Measurements from ENCODE around the gene CASKIN1.
"Not testable (repeated sequence)": the region's sequence is repeated elsewhere in the genome, so short reads cannot be mapped to it uniquely, and the experiment has no call there.

The CASKIN1 gene

DNA sequence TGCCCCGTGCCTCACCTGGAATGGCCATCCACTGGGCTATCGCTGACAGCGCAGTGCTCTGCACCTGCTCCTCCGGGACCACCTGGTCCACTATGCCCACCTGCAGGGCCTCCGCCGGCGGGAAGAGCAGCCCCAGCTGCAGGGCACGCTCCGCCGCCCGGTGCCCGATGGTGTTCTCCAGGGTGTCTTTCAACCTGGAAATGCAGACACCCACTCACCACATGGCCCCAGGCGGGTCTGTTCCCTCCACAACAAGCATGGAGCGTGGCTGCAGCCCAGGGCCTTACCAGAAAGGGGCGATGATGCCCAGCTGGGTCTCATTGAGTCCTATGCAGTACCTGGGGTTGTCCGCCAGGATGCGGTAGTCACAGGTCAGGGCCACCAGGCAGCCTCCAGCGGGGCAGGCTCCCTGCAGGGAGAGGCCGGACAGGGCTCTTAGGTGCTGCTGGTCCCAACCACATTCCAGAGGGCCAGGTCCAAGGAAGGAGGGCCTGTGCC is 46.7 kb upstream of the CASKIN1 start:
- H3K18ac ChIP-seq (ENCODE audit: low read length): no peak overlapping the region
- no peak overlapping the region for H2AFZ ChIP-seq (ENCODE audit: insufficient read depth, low read length, poor library complexity)
- no peak overlapping the region for H3K4me2 ChIP-seq (ENCODE audit: low read length)
- WGBS (ENCODE audit: extremely low coverage, insufficient coverage, insufficient read length): no CpG with 5 or more reads among the region's 19 CpGs
- H2BK120ac ChIP-seq (ENCODE audit: insufficient read depth, low read length, poor library complexity): no peak overlapping the region
- no peak overlapping the region for H3K14ac ChIP-seq (ENCODE audit: low read length)
- H3K23ac ChIP-seq (ENCODE audit: low read length): no peak overlapping the region
- no peaks in the 10 kb centered on the region for H3K79me1 ChIP-seq (ENCODE audit: low read length)
- H4K12ac ChIP-seq (ENCODE audit: low read depth, low read length): no peak overlapping the region
- no peak overlapping the region for H3K4me3 ChIP-seq (ENCODE audit: low read depth, low read length)
- no peak for DNase-seq
- no peak overlapping the region for H2BK5ac ChIP-seq (ENCODE audit: low read depth, low read length, poor library complexity)
- no peaks in the 10 kb centered on the region for H3K79me2 ChIP-seq (ENCODE audit: control insufficient read depth, insufficient read depth, low read length, poor library complexity)
- H4K91ac ChIP-seq (ENCODE audit: low read depth, low read length): no peak overlapping the region
- H3K27ac ChIP-seq (ENCODE audit: low read depth, low read length): no peak overlapping the region
- H2AK5ac ChIP-seq (ENCODE audit: low read length): no peak overlapping the region
- H3K9ac ChIP-seq (ENCODE audit: low read length): no peak overlapping the region
- no peaks in the 10 kb centered on the region for H3K9me3 ChIP-seq (ENCODE audit: insufficient read depth, low read depth, low read length)
- no peak overlapping the region for H4K8ac ChIP-seq (ENCODE audit: low read depth, low read length)
- peaks cover 4% of the 10 kb centered on the region for H3K27me3 ChIP-seq (ENCODE audit: insufficient read depth, low read length)
- H3K36me3 ChIP-seq (ENCODE audit: control insufficient read depth in 1 of 2, insufficient read depth in 2 of 2, low read length in 2 of 2): peaks cover 56 to 57% of the 10 kb centered on the region in 2 experiments
- no peak overlapping the region for H3K4ac ChIP-seq (ENCODE audit: low read depth, low read length)
- no peak overlapping the region for H2BK12ac ChIP-seq (ENCODE audit: low read length)
- H3K4me1 ChIP-seq (ENCODE audit: control insufficient read depth in 1 of 2, insufficient read depth in 2 of 2, low read length in 2 of 2): no peaks in the 10 kb centered on the region

DNA sequence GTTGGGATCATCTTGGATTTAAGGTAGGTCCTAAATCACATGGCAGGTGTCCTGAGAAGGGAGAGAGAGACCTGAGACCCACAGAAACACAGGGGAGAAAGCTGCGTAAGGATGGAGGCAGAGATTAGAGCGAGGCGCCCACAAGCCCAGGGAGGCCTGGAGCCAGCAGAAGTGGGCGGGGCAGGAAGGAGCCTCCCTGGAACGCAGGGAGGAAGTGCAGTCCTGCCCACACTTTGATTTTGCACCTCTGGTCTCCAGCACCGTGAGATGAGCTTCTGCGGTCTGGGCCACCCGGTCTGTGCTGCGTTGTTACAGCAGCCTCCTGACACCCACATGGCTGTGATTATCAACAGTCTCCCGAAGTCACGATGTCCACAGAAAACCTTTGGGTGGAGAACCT is 46.2 kb upstream of the CASKIN1 start:
- no peak overlapping the region for H3K4me3 ChIP-seq (ENCODE audit: low read depth, low read length)
- H3K4ac ChIP-seq (ENCODE audit: low read depth, low read length): no peak overlapping the region
- H3K23ac ChIP-seq (ENCODE audit: low read length): no peak overlapping the region
- H3K36me3 ChIP-seq (ENCODE audit: control insufficient read depth in 1 of 2, insufficient read depth in 2 of 2, low read length in 2 of 2): peaks cover 56 to 57% of the 10 kb centered on the region in 2 experiments
- H3K9ac ChIP-seq (ENCODE audit: low read length): no peak overlapping the region
- no peak overlapping the region for H2BK5ac ChIP-seq (ENCODE audit: low read depth, low read length, poor library complexity)
- H3K27me3 ChIP-seq (ENCODE audit: insufficient read depth, low read length): peaks cover 8% of the 10 kb centered on the region
- no peaks in the 10 kb centered on the region for H3K9me3 ChIP-seq (ENCODE audit: insufficient read depth, low read depth, low read length)
- no peak overlapping the region for H3K14ac ChIP-seq (ENCODE audit: low read length)
- H2BK120ac ChIP-seq (ENCODE audit: insufficient read depth, low read length, poor library complexity): no peak overlapping the region
- no peak overlapping the region for H2BK12ac ChIP-seq (ENCODE audit: low read length)
- no peaks in the 10 kb centered on the region for H3K4me1 ChIP-seq (ENCODE audit: control insufficient read depth in 1 of 2, insufficient read depth in 2 of 2, low read length in 2 of 2)
- H3K79me1 ChIP-seq (ENCODE audit: low read length): no peaks in the 10 kb centered on the region
- H4K12ac ChIP-seq (ENCODE audit: low read depth, low read length): no peak overlapping the region
- H3K27ac ChIP-seq (ENCODE audit: low read depth, low read length): no peak overlapping the region
- H4K8ac ChIP-seq (ENCODE audit: low read depth, low read length): no peak overlapping the region
- WGBS (ENCODE audit: extremely low coverage, insufficient coverage, insufficient read length): no CpG with 5 or more reads among the region's 11 CpGs
- no peak for DNase-seq
- no peak overlapping the region for H2AFZ ChIP-seq (ENCODE audit: insufficient read depth, low read length, poor library complexity)
- H3K79me2 ChIP-seq (ENCODE audit: control insufficient read depth, insufficient read depth, low read length, poor library complexity): no peaks in the 10 kb centered on the region
- H3K18ac ChIP-seq (ENCODE audit: low read length): no peak overlapping the region
- H2AK5ac ChIP-seq (ENCODE audit: low read length): no peak overlapping the region
- H3K4me2 ChIP-seq (ENCODE audit: low read length): no peak overlapping the region
- no peak overlapping the region for H4K91ac ChIP-seq (ENCODE audit: low read depth, low read length)

DNA sequence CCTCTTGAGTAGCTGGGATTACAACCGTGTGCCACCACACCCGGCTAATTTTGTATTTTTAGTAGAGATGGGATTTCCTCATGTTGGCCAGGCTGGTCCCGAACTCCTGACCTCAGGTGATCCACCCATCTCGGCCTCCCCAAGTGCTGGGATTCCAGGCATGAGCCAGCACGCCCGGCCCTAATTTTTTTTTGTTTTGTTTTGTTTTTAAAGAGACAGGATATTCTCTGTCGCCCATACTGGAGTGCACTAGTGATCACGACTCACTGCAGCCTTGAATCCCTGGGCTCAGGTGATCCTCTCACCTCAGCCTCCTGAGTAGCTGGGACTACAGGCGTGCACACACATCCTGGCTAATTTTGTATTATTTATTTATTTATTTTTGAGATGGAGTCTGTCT is 43.9 kb upstream of the CASKIN1 start:
- not testable (repeated sequence) for H4K12ac ChIP-seq (ENCODE audit: low read depth, low read length)

DNA sequence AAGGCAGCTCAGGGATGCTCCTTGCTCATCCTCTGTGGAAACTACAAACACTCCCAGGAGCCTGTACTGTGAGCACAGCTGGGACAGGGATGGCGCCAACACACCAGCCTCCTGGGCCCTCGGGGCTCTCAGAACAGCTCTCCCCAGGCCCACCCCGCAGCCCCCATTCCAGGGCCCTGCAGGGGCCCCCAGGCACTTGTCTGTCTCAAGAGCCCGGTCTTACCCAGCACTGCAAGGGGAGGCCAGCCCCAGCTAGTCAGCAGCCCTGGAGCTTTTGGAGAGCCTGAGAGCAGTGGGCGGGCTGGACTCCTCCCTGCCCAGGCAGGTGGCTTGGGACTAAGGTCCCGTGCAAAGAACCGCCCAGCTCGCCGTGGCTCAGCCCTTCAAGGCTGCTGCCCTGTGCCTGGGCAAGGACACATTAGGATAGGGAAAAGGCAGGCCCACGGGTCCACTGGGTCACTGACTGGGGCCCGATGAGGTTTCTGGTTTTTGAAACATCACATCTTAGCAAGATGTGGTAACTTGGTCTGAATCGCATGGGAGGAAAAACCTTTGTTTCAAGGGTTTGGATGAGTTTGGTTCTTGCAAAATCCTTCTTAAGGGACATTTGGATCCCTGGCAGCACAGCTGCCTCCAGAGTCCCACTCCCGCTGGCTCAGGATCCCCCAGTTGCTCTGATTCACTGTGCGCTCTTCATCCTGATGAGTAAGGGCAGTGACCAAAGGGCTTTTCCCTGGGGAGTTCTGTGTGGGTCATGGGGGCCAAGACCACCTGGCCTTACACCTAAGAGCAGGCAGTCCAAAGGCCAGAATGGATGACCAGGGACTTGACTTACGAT is 42.7 kb upstream of the CASKIN1 start:
- H4K8ac ChIP-seq (ENCODE audit: low read depth, low read length): no peak overlapping the region
- no peak overlapping the region for H4K12ac ChIP-seq (ENCODE audit: low read depth, low read length)
- H3K4me3 ChIP-seq (ENCODE audit: low read depth, low read length): no peak overlapping the region
- no peak overlapping the region for H4K91ac ChIP-seq (ENCODE audit: low read depth, low read length)
- no CpG with 5 or more reads among the region's 15 CpGs for WGBS (ENCODE audit: extremely low coverage, insufficient coverage, insufficient read length)
- no peaks in the 10 kb centered on the region for H3K79me1 ChIP-seq (ENCODE audit: low read length)
- H3K4ac ChIP-seq (ENCODE audit: low read depth, low read length): no peak overlapping the region
- H3K36me3 ChIP-seq (ENCODE audit: control insufficient read depth in 1 of 2, insufficient read depth in 2 of 2, low read length in 2 of 2): peaks cover 47% of the 10 kb centered on the region in 2 experiments
- H3K79me2 ChIP-seq (ENCODE audit: control insufficient read depth, insufficient read depth, low read length, poor library complexity): no peaks in the 10 kb centered on the region
- H3K18ac ChIP-seq (ENCODE audit: low read length): no peak overlapping the region
- no peak overlapping the region for H2AFZ ChIP-seq (ENCODE audit: insufficient read depth, low read length, poor library complexity)
- H3K4me1 ChIP-seq (ENCODE audit: control insufficient read depth in 1 of 2, insufficient read depth in 2 of 2, low read length in 2 of 2): peaks cover 13 to 14% of the 10 kb centered on the region in 2 experiments
- H3K9me3 ChIP-seq (ENCODE audit: insufficient read depth, low read depth, low read length): peaks cover 4% of the 10 kb centered on the region
- H3K27me3 ChIP-seq (ENCODE audit: insufficient read depth, low read length): peaks cover 21% of the 10 kb centered on the region
- no peak overlapping the region for H3K9ac ChIP-seq (ENCODE audit: low read length)
- no peak overlapping the region for H3K14ac ChIP-seq (ENCODE audit: low read length)
- no peak overlapping the region for H3K23ac ChIP-seq (ENCODE audit: low read length)
- no peak overlapping the region for H3K4me2 ChIP-seq (ENCODE audit: low read length)
- H3K27ac ChIP-seq (ENCODE audit: low read depth, low read length): no peak overlapping the region
- H2BK5ac ChIP-seq (ENCODE audit: low read depth, low read length, poor library complexity): no peak overlapping the region
- H2BK12ac ChIP-seq (ENCODE audit: low read length): no peak overlapping the region
- no peak overlapping the region for H2AK5ac ChIP-seq (ENCODE audit: low read length)
- no peak overlapping the region for H2BK120ac ChIP-seq (ENCODE audit: insufficient read depth, low read length, poor library complexity)
- DNase-seq: peak in 1 of 2 donors; percentile 17

More for the DNA sequence above, 43.9 kb upstream of the CASKIN1 start:
- not testable (repeated sequence) for H3K9me3 ChIP-seq (ENCODE audit: insufficient read depth, low read depth, low read length); DNase-seq; H3K4ac ChIP-seq (ENCODE audit: low read depth, low read length); H3K23ac ChIP-seq (ENCODE audit: low read length); H3K27ac ChIP-seq (ENCODE audit: low read depth, low read length); H2AK5ac ChIP-seq (ENCODE audit: low read length); H3K79me1 ChIP-seq (ENCODE audit: low read length); H3K79me2 ChIP-seq (ENCODE audit: control insufficient read depth, insufficient read depth, low read length, poor library complexity); H3K4me2 ChIP-seq (ENCODE audit: low read length); H3K14ac ChIP-seq (ENCODE audit: low read length); H2BK5ac ChIP-seq (ENCODE audit: low read depth, low read length, poor library complexity); H2BK12ac ChIP-seq (ENCODE audit: low read length); H2AFZ ChIP-seq (ENCODE audit: insufficient read depth, low read length, poor library complexity); H2BK120ac ChIP-seq (ENCODE audit: insufficient read depth, low read length, poor library complexity); H3K9ac ChIP-seq (ENCODE audit: low read length); H3K4me3 ChIP-seq (ENCODE audit: low read depth, low read length); H3K18ac ChIP-seq (ENCODE audit: low read length); H4K8ac ChIP-seq (ENCODE audit: low read depth, low read length); H4K91ac ChIP-seq (ENCODE audit: low read depth, low read length)
- WGBS (ENCODE audit: extremely low coverage, insufficient coverage, insufficient read length): no CpG with 5 or more reads among the region's 9 CpGs
- H3K27me3 ChIP-seq (ENCODE audit: insufficient read depth, low read length): peaks cover 21% of the 10 kb centered on the region
- H3K36me3 ChIP-seq (ENCODE audit: control insufficient read depth in 1 of 2, insufficient read depth in 2 of 2, low read length in 2 of 2): peaks cover 47% of the 10 kb centered on the region in 2 experiments
- H3K4me1 ChIP-seq (ENCODE audit: control insufficient read depth in 1 of 2, insufficient read depth in 2 of 2, low read length in 2 of 2): peaks cover 13 to 14% of the 10 kb centered on the region in 2 experiments
